ENCODE measurements around the gene UBE2V1.

GRCh38 chr20:50053362-50054230 lies 59.4 kb downstream of the UBE2V1 start:
- no peak for TF ChIP-seq CTCF (IDR thresholded peaks at IDR 0.05; ENCODE audit: poor library complexity)
- no peak for TF ChIP-seq EZH2phosphoT487 (IDR thresholded peaks at IDR 0.05; ENCODE audit: low read depth, severe bottlenecking, unreplicated experiment)
